Right kidney (tissue), 1 donor: ENCODE data around the gene RHOF.
"Not testable (repeated sequence)": the region's sequence is repeated elsewhere in the genome, so short reads cannot be mapped to it uniquely, and the experiment has no call there.

Source experiments
- DNase-seq: peaks from one replicate; pipeline ENCODE4 v3.0.0-alpha.2; 2016

RHOF gene

GRCh38 chr12:121745545-121745944 lies 47.9 kb downstream of the RHOF start:
- not testable (repeated sequence) for DNase-seq

GRCh38 chr12:121741743-121742142 lies 51.7 kb downstream of the RHOF start:
- no peak for DNase-seq

GRCh38 chr12:121740847-121741246 lies 52.6 kb downstream of the RHOF start:
- no peak for DNase-seq

GRCh38 chr12:121738340-121738858 lies 55.1 kb downstream of the RHOF start:
- no peak for DNase-seq

GRCh38 chr12:121733849-121734248 lies 59.6 kb downstream of the RHOF start:
- no peak for DNase-seq

- DNase-seq, result no peak
These were observed 62.0 kb downstream of the RHOF start for GRCh38 chr12:121731473-121731872.

GRCh38 chr12:121729021-121729420 lies 64.5 kb downstream of the RHOF start:
- DNase-seq, result no peak
